H9 (cell line): Measurements from ENCODE around the gene CFAP119. TPM values are rescaled to one million over a fixed set of nuclear protein-coding genes. Genes with fewer than 3 reads are reported as not detected.

Experiments used
- DNase-seq: peaks from one replicate; pipeline ENCODE4 v3.0.0-alpha.2; 2017
- H2AFZ ChIP-seq: one replicate; pipeline ENCODE4 v1.6.1; 2013; ENCODE audit warnings: mild to moderate bottlenecking, low read length, control low read depth, moderate library complexity
- H2AK5ac ChIP-seq: 2 replicates; pipeline ENCODE4 v1.6.1; 2013; ENCODE audit warnings: low read length, control low read depth, mixed read lengths; ENCODE audit not compliant: insufficient read length
- H2BK120ac ChIP-seq: one replicate; pipeline ENCODE4 v1.6.1; 2013; ENCODE audit warnings: low read depth, mild to moderate bottlenecking, low read length, control low read depth, inconsistent platforms; ENCODE audit not compliant: poor library complexity, severe bottlenecking
- H2BK12ac ChIP-seq: 2 replicates; pipeline ENCODE4 v1.6.1; 2013; ENCODE audit warnings: low read length, control low read depth, mixed read lengths, low read depth; ENCODE audit not compliant: insufficient read length
- H2BK15ac ChIP-seq: 2 replicates; pipeline ENCODE4 v1.6.1; 2013; ENCODE audit warnings: low read depth, low read length, control low read depth
- H2BK20ac ChIP-seq: one replicate; pipeline ENCODE4 v1.6.1; 2013; ENCODE audit warnings: low read depth, mild to moderate bottlenecking, low read length, control low read depth, inconsistent platforms; ENCODE audit not compliant: poor library complexity, severe bottlenecking
- H2BK5ac ChIP-seq: 2 replicates; pipeline ENCODE4 v1.6.1; 2013; ENCODE audit warnings: low read length, control low read depth, mixed read lengths; ENCODE audit not compliant: insufficient read length
- H3K14ac ChIP-seq: 2 replicates; pipeline ENCODE4 v1.6.1; 2013; ENCODE audit warnings: low read length, control low read depth; ENCODE audit not compliant: insufficient read depth
- H3K18ac ChIP-seq: 2 replicates; pipeline ENCODE4 v1.6.1; 2013; ENCODE audit warnings: low read depth, mild to moderate bottlenecking, mixed read lengths, low read length, control low read depth; ENCODE audit not compliant: insufficient read length
- H3K23ac ChIP-seq: 2 replicates; pipeline ENCODE4 v1.6.1; 2013; ENCODE audit warnings: low read length, control low read depth, mixed read lengths, low read depth; ENCODE audit not compliant: insufficient read length
- H3K23me2 ChIP-seq: 2 replicates; pipeline ENCODE4 v1.6.1; 2013; ENCODE audit warnings: low read depth, mild to moderate bottlenecking, mixed read lengths, low read length, control low read depth; ENCODE audit not compliant: insufficient read length, poor library complexity, severe bottlenecking
- H3K27ac ChIP-seq: 2 replicates; pipeline ENCODE4 v1.5.1; 2013; ENCODE audit warnings: low read length, control low read depth, mixed read lengths, low read depth; ENCODE audit not compliant: insufficient read length
- H3K27me3 ChIP-seq: 2 replicates; pipeline ENCODE4 v1.6.1; 2013; ENCODE audit warnings: low read length, control low read depth, inconsistent platforms; ENCODE audit not compliant: insufficient read depth
- H3K4ac ChIP-seq: 2 replicates; pipeline ENCODE4 v1.6.1; 2013; ENCODE audit warnings: low read depth, mild to moderate bottlenecking, control low read depth, inconsistent platforms, low read length, moderate library complexity
- H3K4me1 ChIP-seq: 2 replicates; pipeline ENCODE4 v1.6.1; 2013; ENCODE audit warnings: low read length, control low read depth, inconsistent platforms; ENCODE audit not compliant: insufficient read depth
- H3K4me2 ChIP-seq: 2 replicates; pipeline ENCODE4 v1.6.1; 2013; ENCODE audit warnings: low read length, control low read depth, mixed read lengths; ENCODE audit not compliant: insufficient read length, insufficient read depth
- H3K56ac ChIP-seq: 2 replicates; pipeline ENCODE4 v1.6.1; 2013; ENCODE audit warnings: low read depth, mild to moderate bottlenecking, mixed read lengths, low read length, control low read depth; ENCODE audit not compliant: insufficient read length
- H3K79me1 ChIP-seq: 2 replicates; pipeline ENCODE4 v1.6.1; 2013; ENCODE audit warnings: low read depth, mild to moderate bottlenecking, moderate library complexity, low read length, control low read depth, inconsistent platforms; ENCODE audit not compliant: insufficient read depth, poor library complexity, severe bottlenecking
- H3K79me2 ChIP-seq: 2 replicates; pipeline ENCODE4 v1.6.1; 2013; ENCODE audit warnings: low read length, control low read depth, inconsistent platforms; ENCODE audit not compliant: insufficient read depth
- H3K9ac ChIP-seq: 2 replicates; pipeline ENCODE4 v1.6.1; 2013; ENCODE audit warnings: low read length, control low read depth, mixed read lengths; ENCODE audit not compliant: insufficient read length; ENCODE audit errors: extremely low read depth
- H3K9me3 ChIP-seq: one replicate; pipeline ENCODE4 v1.6.1; 2013; ENCODE audit warnings: low read depth, low read length, inconsistent platforms; ENCODE audit not compliant: control insufficient read depth
- H3T11ph ChIP-seq: one replicate; pipeline ENCODE4 v1.6.1; 2013; ENCODE audit warnings: mild to moderate bottlenecking, low read length, control low read depth, inconsistent platforms
- H4K20me1 ChIP-seq: one replicate; pipeline ENCODE4 v1.6.1; 2013; ENCODE audit not compliant: control insufficient read depth, insufficient read length, insufficient read depth
- H4K5ac ChIP-seq: 2 replicates; pipeline ENCODE4 v1.6.1; 2013; ENCODE audit warnings: low read depth, mild to moderate bottlenecking, mixed read lengths, low read length, control low read depth; ENCODE audit not compliant: insufficient read length
- H4K8ac ChIP-seq: replicated peaks from 2 replicates; pipeline ENCODE4 v1.6.1; 2013; ENCODE audit warnings: low read length, control low read depth, mixed read lengths, low read depth; ENCODE audit not compliant: insufficient read length
- H4K91ac ChIP-seq: 2 replicates; pipeline ENCODE4 v1.6.1; 2013; ENCODE audit warnings: low read depth, mild to moderate bottlenecking, moderate library complexity, mixed read lengths, low read length, control low read depth; ENCODE audit not compliant: insufficient read length
- H3K27ac Mint-ChIP-seq, 3 experiments: 2 replicates in 2 of 3; 3 replicates in 1 of 3; pipeline ENCODE4 v1.8.0; 2020 to 2021; ENCODE audit warnings: mixed read lengths in 3 of 3, mild to moderate bottlenecking in 1 of 3, moderate library complexity in 1 of 3
- H3K27me3 Mint-ChIP-seq: 2 replicates; pipeline ENCODE4 v1.8.0; 2021; ENCODE audit warnings: low read depth, mild to moderate bottlenecking, moderate library complexity, mixed read lengths
- H3K36me3 Mint-ChIP-seq, 3 experiments: 2 replicates in 2 of 3; 3 replicates in 1 of 3; pipeline ENCODE4 v1.8.0; 2020 to 2021; ENCODE audit warnings: low read depth in 3 of 3, mixed read lengths in 3 of 3; ENCODE audit not compliant: insufficient read depth in 1 of 3
- H3K4me1 Mint-ChIP-seq, 2 experiments: 2 replicates each; pipeline ENCODE4 v1.8.0; 2020; ENCODE audit warnings: mixed read lengths in 2 of 2
- H3K4me3 Mint-ChIP-seq, 2 experiments: 2 replicates in 1 of 2; 3 replicates in 1 of 2; pipeline ENCODE4 v1.8.0; 2020 to 2021; ENCODE audit warnings: mild to moderate bottlenecking in 2 of 2, mixed read lengths in 2 of 2, moderate library complexity in 1 of 2
- H3K9me3 Mint-ChIP-seq, 2 experiments: 2 replicates in 1 of 2; 3 replicates in 1 of 2; pipeline ENCODE4 v1.8.0; 2020; ENCODE audit warnings: mild to moderate bottlenecking in 2 of 2, mixed read lengths in 2 of 2, moderate library complexity in 1 of 2
- whole genome bisulfite sequencing: extraction: QIAGEN DNeasy Blood & Tissue Kit; methylation state at CpG from one replicate; pipeline ENCODE4 v1.1.7; 2013; ENCODE audit warnings: missing lambda C conversion rate, low lambda C conversion rate, mixed read lengths; ENCODE audit not compliant: insufficient read length; ENCODE audit errors: extremely low coverage; 5-methylcytosine and 5-hydroxymethylcytosine counted together
- total RNA-seq: library from RNA; stranded (reverse); gene quantifications from 2 replicates; pipeline ENCODE4 v1.2.1, GENCODE V29; 2021
- TF ChIP-seq, protein P1 (sequence below): fragments of 200-600 bp; sonication (generic); conservative IDR thresholded peaks from 3 replicates; pipeline ENCODE4 v1.8.0; 2021; ENCODE audit warnings: antibody characterized with exemption, mild to moderate bottlenecking

CFAP119 gene
- total RNA-seq, 1 experiment from 2014 or later: 5.4 TPM

DNA sequence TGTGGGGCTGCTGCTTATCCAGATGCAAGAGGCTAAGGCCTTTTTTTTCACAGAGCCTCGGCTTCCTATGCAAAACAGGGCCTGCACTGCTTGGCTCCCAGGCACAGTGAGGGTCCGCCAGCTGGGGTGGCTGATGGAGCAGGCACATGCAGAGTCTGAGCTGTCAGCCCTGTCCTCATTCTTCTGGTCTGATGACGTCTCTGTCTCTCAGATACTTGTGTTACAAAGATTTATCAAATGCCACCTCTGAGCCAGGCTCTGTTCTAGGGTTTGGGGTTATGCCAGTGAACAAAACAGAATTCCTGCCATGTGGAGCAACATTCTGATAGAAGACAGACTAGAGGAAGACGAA, 5.0 kb upstream of the CFAP119 start:
- H3K14ac ChIP-seq: no peak overlapping the region
- H3K36me3 Mint-ChIP-seq: peaks cover 57 to 94% (median 91%) of the 10 kb centered on the region in 3 experiments
- no peak overlapping the region for H2BK12ac ChIP-seq
- no peak overlapping the region for H3K4me3 Mint-ChIP-seq
- H3K9me3 Mint-ChIP-seq: no peaks in the 10 kb centered on the region
- H3K18ac ChIP-seq: no peak overlapping the region
- no peak overlapping the region for H2AFZ ChIP-seq
- H3K27me3 Mint-ChIP-seq: no peaks in the 10 kb centered on the region
- no peak overlapping the region for H3K27ac ChIP-seq
- no peak overlapping the region for H4K5ac ChIP-seq
- no peak overlapping the region for H4K8ac ChIP-seq
- no peak overlapping the region for H3K4me2 ChIP-seq
- H3K23me2 ChIP-seq: peaks cover 8% of the 10 kb centered on the region
- H3K79me1 ChIP-seq: peaks cover 6% of the 10 kb centered on the region
- H3T11ph ChIP-seq: no peak overlapping the region
- DNase-seq: no peak
- no peak overlapping the region for H2BK5ac ChIP-seq
- WGBS: no CpG with 5 or more reads among the region's 4 CpGs
- H3K9ac ChIP-seq: no peak overlapping the region
- no peak overlapping the region for H3K27ac Mint-ChIP-seq
- no peaks in the 10 kb centered on the region for H3K9me3 ChIP-seq
- TF ChIP-seq, protein P1, sequence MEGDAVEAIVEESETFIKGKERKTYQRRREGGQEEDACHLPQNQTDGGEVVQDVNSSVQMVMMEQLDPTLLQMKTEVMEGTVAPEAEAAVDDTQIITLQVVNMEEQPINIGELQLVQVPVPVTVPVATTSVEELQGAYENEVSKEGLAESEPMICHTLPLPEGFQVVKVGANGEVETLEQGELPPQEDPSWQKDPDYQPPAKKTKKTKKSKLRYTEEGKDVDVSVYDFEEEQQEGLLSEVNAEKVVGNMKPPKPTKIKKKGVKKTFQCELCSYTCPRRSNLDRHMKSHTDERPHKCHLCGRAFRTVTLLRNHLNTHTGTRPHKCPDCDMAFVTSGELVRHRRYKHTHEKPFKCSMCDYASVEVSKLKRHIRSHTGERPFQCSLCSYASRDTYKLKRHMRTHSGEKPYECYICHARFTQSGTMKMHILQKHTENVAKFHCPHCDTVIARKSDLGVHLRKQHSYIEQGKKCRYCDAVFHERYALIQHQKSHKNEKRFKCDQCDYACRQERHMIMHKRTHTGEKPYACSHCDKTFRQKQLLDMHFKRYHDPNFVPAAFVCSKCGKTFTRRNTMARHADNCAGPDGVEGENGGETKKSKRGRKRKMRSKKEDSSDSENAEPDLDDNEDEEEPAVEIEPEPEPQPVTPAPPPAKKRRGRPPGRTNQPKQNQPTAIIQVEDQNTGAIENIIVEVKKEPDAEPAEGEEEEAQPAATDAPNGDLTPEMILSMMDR: no peak
- H3K23ac ChIP-seq: no peak overlapping the region
- H3K4me1 Mint-ChIP-seq: peaks cover 9 to 11% of the 10 kb centered on the region in 2 experiments
- no peaks in the 10 kb centered on the region for H3K4me1 ChIP-seq
- H3K56ac ChIP-seq: no peak overlapping the region
- no peak overlapping the region for H2AK5ac ChIP-seq
- no peaks in the 10 kb centered on the region for H4K20me1 ChIP-seq
- no peak overlapping the region for H2BK120ac ChIP-seq
- no peak overlapping the region for H3K4ac ChIP-seq
- no peak overlapping the region for H2BK20ac ChIP-seq
- H4K91ac ChIP-seq: no peak overlapping the region
- no peak overlapping the region for H2BK15ac ChIP-seq
- no peaks in the 10 kb centered on the region for H3K79me2 ChIP-seq
- no peaks in the 10 kb centered on the region for H3K27me3 ChIP-seq
